HG03457 (cell line): ENCODE measurements around the gene VAT1L.
"Not testable (repeated sequence)": the region's sequence is repeated elsewhere in the genome, so short reads cannot be mapped to it uniquely, and the experiment has no call there.

Source experiments
- ATAC-seq: cut with Tn5 transposase; IDR thresholded peaks from one replicate; pipeline ENCODE4 v1.9.1; 2021; ENCODE audit warnings: moderate number of reproducible peaks; ENCODE audit not compliant: unreplicated experiment

VAT1L gene

DNA sequence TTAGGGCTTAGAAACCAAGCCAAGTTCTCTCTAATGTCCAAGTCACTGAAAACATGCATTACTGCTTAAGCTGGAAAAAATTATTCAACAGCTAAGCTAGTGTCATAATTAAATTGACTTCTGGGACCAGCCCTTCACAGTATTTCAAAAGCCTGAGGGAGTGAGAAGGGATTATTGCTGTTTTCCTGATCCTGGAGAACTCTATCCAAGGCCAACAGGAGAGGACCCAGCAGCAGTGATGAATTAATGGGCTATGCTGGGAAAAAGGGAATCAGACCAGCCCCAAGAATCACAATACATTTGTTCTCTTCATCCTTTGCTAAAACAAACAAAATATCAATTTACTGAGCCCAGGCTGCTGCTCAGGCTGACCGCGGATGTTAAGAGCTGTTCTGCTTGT is 199.4 kb downstream of the VAT1L start:
- ATAC-seq = no peak

DNA sequence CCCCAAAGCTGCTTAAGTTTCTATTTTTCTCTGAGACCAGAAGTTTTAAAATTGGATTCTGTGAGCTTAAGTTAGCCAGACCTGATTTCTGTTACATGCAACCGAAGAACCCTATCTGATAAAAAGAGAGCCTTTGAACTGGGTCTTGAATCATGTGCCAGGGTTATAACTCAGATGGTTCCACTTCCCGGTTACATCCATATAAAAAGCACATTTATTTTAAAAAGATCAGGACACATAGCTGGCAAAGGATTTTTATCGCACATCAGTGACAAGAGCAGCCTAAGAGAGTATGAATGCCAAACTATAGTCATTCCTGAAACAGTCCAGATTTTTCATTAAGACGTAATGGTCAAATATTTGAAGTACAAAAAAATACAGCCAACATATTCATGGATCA is 201.5 kb downstream of the VAT1L start:
- ATAC-seq = no peak

GRCh38 chr16:77991701-77992100 is 203.3 kb downstream of the VAT1L start:
- no peak for ATAC-seq

- not testable (repeated sequence) for ATAC-seq
Observed at GRCh38 chr16:77992381-77992780, 204.0 kb downstream of the VAT1L start.

DNA sequence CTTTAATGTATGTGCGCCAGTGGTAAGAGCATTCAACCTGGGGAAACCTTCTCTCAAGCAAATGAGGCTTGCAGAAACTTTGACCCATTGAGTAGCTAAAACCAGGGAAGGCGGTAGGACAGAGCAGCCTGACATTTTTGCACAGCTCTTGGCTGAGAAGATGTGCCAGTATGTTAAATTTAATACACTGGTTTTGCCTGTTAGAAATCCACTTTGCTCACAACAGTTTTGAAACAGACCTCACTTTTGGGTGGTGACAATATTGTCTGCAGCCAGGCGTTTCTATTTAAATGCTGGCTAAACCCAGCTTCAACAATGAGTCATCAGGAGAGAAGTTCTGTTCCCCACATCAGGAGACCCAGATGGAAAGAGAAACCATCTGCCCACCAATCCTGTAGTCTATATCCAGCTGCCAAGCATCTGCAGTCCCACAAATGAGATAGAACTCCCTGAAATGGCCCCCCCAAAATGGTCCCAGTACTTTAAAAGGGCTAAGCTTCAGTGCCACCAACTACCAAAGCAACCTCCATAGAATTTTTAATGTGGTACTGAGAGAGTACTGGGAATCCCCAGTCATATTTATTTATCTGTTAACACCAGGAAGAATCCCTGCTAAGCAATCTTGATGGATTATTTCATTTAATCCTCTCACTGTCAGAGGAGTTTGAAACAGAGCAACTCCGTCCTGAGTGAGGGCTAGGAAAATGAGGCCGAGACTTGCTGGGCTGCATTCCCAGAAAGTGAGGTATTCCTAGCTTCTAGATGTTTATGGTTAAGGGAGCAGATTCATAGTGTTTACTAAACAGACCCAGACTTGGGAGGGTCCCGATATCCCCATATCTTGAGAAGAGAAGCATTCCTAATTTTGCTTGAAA is 205.0 kb downstream of the VAT1L start:
- no peak for ATAC-seq

DNA sequence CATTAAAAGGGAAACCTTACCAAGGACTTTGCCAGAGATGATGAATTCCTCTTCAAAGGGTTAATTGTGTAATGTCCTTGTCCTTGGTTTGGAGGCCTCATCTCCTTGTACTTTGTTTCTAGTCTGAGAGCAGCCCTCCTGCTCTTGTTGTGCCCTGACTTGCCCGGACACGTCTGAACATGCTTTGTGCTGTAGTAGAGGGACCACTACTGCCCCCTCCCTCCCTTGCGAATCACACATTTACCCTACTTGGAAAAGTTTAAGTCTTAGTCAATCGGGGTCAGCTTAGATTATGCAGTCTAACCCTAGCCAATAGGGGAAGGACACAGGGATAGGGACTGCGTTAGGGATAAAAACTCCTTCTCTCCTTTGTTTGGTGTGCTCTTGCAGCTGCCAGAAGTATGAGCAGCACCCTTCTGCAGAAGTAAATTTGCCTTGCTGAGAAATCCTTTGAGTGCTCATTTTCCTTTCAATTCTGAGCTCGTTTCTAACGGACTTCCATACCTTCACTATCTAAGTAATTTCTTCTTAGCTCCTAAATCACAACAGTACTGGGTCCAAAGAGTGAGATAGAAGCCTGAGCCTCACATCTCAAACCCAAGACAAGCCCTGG is 207.6 kb downstream of the VAT1L start:
- no peak for ATAC-seq

DNA sequence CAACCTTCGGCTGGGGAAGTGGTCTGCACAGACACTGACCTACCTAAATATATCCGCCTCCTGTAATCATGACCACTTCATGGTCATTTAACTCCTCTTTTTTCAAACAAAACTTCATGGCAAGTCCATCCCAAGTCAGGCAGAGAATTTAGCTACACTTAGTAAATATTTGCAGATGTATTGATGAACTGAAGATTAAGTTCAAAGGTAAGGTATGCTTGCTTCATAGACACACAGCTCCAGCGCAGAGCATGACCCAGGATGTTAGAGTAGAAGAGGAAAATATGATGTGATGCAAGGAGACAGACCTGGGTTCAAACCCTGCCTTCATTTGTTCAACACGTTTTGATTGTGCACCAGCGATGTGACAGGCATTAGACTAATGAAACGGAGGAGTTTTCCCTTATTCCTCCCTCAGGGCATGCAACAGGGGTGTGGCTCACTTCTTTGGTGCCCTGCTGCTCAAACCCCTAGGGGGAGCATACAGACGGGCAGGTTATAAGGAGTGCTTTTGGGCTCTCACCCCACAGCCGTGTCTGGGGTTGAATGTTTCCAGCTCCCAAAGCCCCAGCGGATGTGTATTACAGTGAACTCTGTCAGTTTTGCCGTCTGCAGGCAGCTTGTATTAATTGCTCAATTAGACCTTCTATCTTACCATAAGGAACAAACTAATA is 210.1 kb downstream of the VAT1L start:
- no peak for ATAC-seq

GRCh38 chr16:78001451-78002025 is 213.2 kb downstream of the VAT1L start:
- no peak for ATAC-seq

- peak; percentile 100 for ATAC-seq
Observed at GRCh38 chr16:78002915-78003538, 214.7 kb downstream of the VAT1L start.

- no peak for ATAC-seq
Observed at GRCh38 chr16:78004517-78004916, 216.2 kb downstream of the VAT1L start.

- ATAC-seq = no peak
Observed at GRCh38 chr16:78005881-78006280, 217.5 kb downstream of the VAT1L start.

DNA sequence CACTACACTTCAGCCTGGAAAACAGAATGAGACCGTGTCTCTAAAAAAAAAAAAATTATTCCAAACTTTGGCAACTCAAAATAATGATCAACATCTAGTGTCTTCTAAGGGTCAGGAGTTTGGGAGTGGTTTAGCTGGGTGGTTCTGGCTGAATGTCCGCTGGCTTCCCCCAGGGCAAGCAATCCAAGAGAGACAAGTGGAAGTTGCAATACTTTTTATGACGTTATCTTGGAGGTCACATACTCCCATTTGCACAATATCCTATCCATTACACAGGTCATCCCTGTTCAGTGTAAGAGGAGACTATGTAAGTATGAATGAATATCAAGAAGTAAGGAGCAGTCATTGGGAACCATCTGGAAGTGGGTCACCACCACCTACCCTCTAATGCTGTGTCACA is 218.8 kb downstream of the VAT1L start:
- ATAC-seq = no peak

GRCh38 chr16:78022347-78023060 is 234.1 kb downstream of the VAT1L start, which contains the start of gene CLEC3A:
TSS of gene CLEC3A (plus strand) at chr16:78022548. CDS start at chr16:78022627, 79 bp downstream.
- no peak for ATAC-seq

GRCh38 chr16:78024159-78024558 is 235.8 kb downstream of the VAT1L start:
- no peak for ATAC-seq

- no peak for ATAC-seq
Observed at GRCh38 chr16:78025631-78026030, 237.3 kb downstream of the VAT1L start.

- ATAC-seq = no peak
Observed at GRCh38 chr16:78028018-78028417, 239.7 kb downstream of the VAT1L start.
